GM06990 (cell line): ENCODE data around the gene ZPLD1.

Experiments used
- DNase-seq: peaks from one replicate; pipeline ENCODE4 v3.0.0-alpha.2; 2011; ENCODE audit not compliant: insufficient read length; ENCODE audit errors: extremely low read depth
- H3K27me3 ChIP-seq: replicated peaks from 2 replicates; pipeline ENCODE4 v1.6.0; 2011; ENCODE audit warnings: low read length; ENCODE audit not compliant: control insufficient read depth, insufficient read depth
- H3K36me3 ChIP-seq: 2 replicates; pipeline ENCODE4 v1.5.1; 2011; ENCODE audit warnings: low read length; ENCODE audit not compliant: control insufficient read depth, insufficient read depth
- H3K4me3 ChIP-seq: replicated peaks from 2 replicates; pipeline ENCODE4 v1.5.1; 2011; ENCODE audit warnings: low read depth, mild to moderate bottlenecking, control low read depth, low read length
- CTCF ChIP-seq: IDR thresholded peaks from 2 replicates; pipeline ENCODE4 v1.5.1; 2011; ENCODE audit warnings: low read length, control low read depth, mild to moderate bottlenecking, inconsistent platforms; ENCODE audit not compliant: insufficient read depth, poor library complexity, severe bottlenecking

The ZPLD1 gene

GRCh38 chr3:102525624-102526023, 90.8 kb downstream of the ZPLD1 start:
- Histone ChIP-seq H3K4me3 (no peak overlapping the region), H3K36me3 (no peaks in the 10 kb centered on the region), H3K27me3 (no peaks in the 10 kb centered on the region)
- peak; percentile 2 for DNase-seq
- TF ChIP-seq CTCF, result no peak

- no peak for TF ChIP-seq CTCF
- Histone ChIP-seq H3K27me3 (no peaks in the 10 kb centered on the region), H3K4me3 (no peak overlapping the region), H3K36me3 (no peaks in the 10 kb centered on the region)
- no peak for DNase-seq
These were observed 92.0 kb downstream of the ZPLD1 start for GRCh38 chr3:102526865-102527264.

- DNase-seq, result no peak
- Histone ChIP-seq H3K27me3 (no peaks in the 10 kb centered on the region), H3K36me3 (no peaks in the 10 kb centered on the region), H3K4me3 (no peak overlapping the region)
- no peak for TF ChIP-seq CTCF
These were observed 93.9 kb downstream of the ZPLD1 start for GRCh38 chr3:102528727-102529126.
